Loucy (cell line): Measurements from ENCODE around the gene LYRM2.

Experiments used
- EZH2phosphoT487 ChIP-seq: fragments of 200-600 bp; IDR thresholded peaks from 2 replicates; pipeline ENCODE4 v1.6.1; 2018; ENCODE audit warnings: antibody characterized with exemption, mild to moderate bottlenecking, moderate library complexity, borderline replicate concordance
- TF ChIP-seq, protein P1 (sequence below): fragments of 200-600 bp; sonication (generic); conservative IDR thresholded peaks from 2 replicates; pipeline ENCODE4 v1.5.1; 2014; ENCODE audit warnings: mild to moderate bottlenecking, antibody characterized with exemption, low read length

DNA sequence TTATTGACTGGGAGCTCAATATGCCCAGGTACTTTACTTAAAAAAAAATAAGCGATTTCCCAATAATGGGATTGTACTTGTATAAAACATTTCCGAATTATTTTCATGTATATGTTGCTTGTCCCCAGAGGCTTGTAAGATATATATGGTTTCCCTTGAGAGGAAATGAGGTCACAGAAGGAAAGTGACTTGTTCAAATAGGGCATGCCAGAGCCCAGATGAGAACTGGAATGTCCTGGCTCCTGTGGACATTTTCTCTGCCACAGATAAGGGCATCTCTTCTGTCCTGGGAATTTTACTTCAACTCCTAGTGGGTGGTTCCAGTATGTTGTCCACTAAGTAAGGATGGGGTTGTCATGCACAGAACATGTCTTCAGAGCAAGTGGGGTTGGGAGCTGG is 63.0 kb downstream of the LYRM2 start:
- TF ChIP-seq, protein P1, sequence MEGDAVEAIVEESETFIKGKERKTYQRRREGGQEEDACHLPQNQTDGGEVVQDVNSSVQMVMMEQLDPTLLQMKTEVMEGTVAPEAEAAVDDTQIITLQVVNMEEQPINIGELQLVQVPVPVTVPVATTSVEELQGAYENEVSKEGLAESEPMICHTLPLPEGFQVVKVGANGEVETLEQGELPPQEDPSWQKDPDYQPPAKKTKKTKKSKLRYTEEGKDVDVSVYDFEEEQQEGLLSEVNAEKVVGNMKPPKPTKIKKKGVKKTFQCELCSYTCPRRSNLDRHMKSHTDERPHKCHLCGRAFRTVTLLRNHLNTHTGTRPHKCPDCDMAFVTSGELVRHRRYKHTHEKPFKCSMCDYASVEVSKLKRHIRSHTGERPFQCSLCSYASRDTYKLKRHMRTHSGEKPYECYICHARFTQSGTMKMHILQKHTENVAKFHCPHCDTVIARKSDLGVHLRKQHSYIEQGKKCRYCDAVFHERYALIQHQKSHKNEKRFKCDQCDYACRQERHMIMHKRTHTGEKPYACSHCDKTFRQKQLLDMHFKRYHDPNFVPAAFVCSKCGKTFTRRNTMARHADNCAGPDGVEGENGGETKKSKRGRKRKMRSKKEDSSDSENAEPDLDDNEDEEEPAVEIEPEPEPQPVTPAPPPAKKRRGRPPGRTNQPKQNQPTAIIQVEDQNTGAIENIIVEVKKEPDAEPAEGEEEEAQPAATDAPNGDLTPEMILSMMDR, result no peak
- TF ChIP-seq EZH2phosphoT487, result no peak
